G401.6 (cell line): Measurements from ENCODE around the gene TMTC4.
"Not testable (repeated sequence)": the region's sequence is repeated elsewhere in the genome, so short reads cannot be mapped to it uniquely, and the experiment has no call there.

Experiments
- FAIRE-seq: peaks from 2 replicates; lab custom pipeline; 2012; peaks lifted over from hg19 to GRCh38; lab: Jason Lieb, UNC

The TMTC4 gene

DNA sequence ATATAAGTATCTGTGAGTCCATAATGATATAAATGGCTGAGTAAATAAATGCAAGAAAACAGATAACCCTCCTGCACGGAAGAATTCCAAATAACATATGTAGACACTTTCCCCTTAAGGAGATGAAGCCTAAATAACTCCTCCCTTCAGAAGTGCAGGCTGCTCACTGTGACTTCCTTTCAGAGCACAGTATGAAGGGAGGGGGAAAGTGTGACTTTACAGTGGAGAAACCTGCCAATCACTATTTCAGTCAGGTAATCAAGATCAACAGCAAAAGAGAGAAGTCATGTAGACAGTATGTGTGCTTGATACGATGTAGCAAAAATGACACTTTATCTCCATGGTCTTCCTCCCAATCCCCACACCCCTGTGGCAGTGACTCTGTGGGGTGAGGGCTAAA, 93.1 kb downstream of the TMTC4 start:
- FAIRE-seq: no peak

DNA sequence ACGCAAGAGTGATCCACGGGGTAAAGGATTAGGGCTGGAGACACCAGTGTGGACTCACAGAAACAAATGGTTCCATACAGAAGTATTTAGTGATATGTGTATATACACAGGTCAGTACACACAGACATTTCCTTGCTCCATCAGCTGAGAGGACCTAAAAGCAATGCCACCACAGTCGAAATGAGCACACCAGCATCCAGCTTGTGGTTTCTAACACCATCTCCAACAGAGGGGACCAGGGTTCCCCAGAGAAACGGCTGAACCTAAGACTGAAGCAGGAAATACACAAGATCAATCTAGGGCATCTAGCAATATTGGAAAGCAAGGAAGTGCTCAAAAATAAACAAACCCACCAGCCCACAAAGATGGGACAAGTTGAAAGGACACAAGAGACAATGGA, 93.6 kb downstream of the TMTC4 start:
- no peak for FAIRE-seq

DNA sequence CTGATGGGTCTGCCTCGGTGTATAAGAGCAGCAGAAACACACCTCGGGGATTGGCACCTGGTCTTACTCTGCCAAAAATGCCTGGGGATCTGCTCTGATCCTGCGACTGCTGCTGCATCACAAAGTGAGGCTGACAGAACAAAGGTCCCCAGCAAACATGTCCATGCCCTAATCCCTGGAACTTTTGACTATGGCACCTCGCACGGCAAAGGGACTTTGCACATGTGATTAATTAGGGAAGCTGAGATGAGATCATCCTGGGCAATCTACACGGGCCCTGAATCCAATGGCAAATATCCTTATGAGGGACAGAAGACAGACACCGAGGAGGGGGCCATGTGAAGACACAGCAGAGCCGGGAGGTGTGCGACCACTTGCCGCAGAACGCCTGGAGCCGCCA, 94.5 kb downstream of the TMTC4 start:
- no peak for FAIRE-seq

- not testable (repeated sequence) for FAIRE-seq
Observed at GRCh38 chr13:100577239-100577638, 97.4 kb downstream of the TMTC4 start.

- FAIRE-seq: peak; percentile 85
Observed at GRCh38 chr13:100573121-100573520, 101.5 kb downstream of the TMTC4 start.

GRCh38 chr13:100566543-100566942, 108.1 kb downstream of the TMTC4 start:
- no peak for FAIRE-seq

DNA sequence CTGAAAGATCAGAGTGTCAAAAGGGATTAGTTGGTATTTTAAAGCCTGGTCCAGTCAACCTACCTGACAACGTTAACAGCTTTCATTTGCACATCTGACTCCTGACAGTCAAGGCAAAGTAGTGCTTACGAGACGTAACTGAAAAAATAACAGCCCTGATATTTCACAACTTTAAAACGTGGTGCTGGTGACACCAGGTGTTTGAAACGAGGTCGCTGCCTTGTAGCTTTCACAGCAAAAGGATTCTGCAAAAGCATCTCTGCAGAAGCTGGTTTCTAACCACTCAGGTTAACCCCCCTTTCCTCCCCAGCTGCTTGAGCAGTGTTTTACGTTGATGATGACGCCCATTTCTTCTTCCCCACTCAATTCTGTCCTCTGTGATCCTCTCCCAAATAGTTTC, 109.3 kb downstream of the TMTC4 start:
- no peak for FAIRE-seq

DNA sequence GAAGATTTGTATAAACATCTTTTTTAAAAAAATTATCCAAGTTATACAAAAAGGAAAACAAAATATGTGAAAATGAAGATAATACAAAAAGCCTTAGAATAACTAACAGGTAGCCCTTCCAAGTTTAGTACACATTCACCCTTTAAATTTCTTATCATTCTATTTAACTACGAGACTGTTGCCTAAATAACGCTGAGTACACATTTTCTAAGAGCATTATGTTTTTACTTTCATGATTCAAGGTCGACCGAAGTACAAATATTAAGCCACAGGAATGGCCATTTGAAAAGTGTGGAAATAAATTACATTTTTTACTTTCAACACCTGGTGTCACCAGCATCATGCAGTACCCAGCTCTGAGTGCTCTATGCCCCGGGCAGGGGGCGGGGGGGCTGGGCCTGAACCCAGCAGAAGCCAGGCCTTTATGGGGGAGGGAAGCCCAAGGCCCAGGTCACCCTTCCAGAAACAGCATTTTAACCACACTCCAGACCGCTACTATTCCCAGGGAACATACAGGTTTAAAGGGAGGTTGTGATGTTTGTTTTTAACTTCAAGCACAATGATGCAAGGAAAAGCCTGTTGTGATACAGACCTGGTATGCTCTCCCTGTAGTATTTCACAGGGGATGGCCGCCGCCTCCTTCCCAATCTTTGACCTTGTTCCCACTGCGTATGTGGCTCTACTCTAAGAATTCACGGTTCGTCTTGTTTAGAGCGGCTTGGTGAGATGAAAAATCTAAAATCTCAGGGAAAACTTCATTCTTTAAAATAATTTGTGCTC, 110.0 kb downstream of the TMTC4 start:
- no peak for FAIRE-seq

DNA sequence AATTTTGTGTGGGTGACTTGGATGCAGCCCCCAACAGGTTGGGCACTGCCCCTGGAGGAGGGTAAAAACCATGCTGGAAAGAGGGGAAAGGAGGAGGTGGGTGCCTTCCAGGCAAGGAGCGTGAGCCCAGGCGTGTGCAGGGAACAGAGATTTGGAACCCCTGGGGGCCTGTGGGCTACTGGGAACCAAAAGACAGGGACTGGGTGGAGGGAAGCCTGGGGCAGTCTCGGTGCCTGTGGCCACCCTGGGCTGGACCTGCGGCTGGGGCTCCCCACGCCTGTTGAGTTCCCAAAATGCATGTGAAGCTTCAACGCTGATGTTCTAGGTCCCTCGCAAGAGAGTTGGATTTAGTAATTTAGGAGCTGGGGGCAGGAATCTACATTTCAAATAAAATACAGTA, 110.8 kb downstream of the TMTC4 start:
- FAIRE-seq: no peak

- no peak for FAIRE-seq
Observed at GRCh38 chr13:100561599-100562204, 112.9 kb downstream of the TMTC4 start.

- no peak for FAIRE-seq
Observed at GRCh38 chr13:100561158-100561499, 113.5 kb downstream of the TMTC4 start.

DNA sequence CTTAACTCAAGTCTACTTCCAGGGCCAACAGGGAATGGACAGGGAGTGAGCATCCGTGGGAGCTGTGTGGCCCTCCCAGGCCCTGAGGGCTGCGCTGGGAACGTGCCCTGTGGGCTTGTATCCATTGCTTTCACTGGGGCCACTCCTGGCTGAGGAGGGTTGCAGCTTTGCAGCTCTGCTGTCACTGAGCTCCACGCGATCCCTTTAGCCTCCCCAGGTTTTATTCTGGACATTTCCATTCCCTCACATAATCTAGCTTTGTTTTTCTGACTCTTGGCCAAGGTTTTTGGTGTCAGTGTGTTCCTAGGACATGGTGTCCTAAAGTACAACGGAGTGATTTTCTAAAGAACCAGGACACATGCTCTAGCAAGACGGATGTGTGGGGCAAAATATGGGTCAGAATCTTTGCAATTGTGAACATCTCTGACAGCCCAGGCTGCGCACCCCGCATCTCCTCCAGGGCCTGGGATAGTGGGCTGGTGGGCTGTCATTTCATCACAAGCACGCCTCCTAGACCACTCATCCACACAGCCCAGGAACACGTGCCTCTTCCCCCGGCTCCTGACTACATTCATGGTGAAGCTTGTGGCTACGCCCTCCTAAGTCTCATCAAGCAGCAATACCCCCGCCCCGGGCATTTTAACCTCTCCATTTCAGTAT, 114.0 kb downstream of the TMTC4 start:
- FAIRE-seq: no peak

GRCh38 chr13:100559886-100560285, 114.7 kb downstream of the TMTC4 start:
- FAIRE-seq: no peak
